Mesendoderm (in vitro differentiated cells): ENCODE data around the gene PCNT.

Experiments
- DNase-seq: peaks from one replicate; pipeline ENCODE4 v3.0.0; 2013
- H2AK5ac ChIP-seq: 2 replicates; pipeline ENCODE4 v1.6.1; 2013; ENCODE audit warnings: low read length, inconsistent platforms
- H2BK120ac ChIP-seq: 2 replicates; pipeline ENCODE4 v1.6.1; 2013; ENCODE audit warnings: low read depth, mild to moderate bottlenecking, low read length, moderate library complexity, mixed read lengths
- H2BK15ac ChIP-seq: replicated peaks from 2 replicates; pipeline ENCODE4 v1.6.1; 2013; ENCODE audit warnings: low read depth, mild to moderate bottlenecking, moderate library complexity
- H2BK5ac ChIP-seq: 2 replicates; pipeline ENCODE4 v1.6.1; 2013; ENCODE audit warnings: low read length, inconsistent platforms
- H3K18ac ChIP-seq: 2 replicates; pipeline ENCODE4 v1.6.1; 2013; ENCODE audit warnings: mild to moderate bottlenecking, low read length, mixed read lengths
- H3K23ac ChIP-seq: one replicate; pipeline ENCODE4 v1.6.1; 2013; ENCODE audit warnings: low read length
- H3K27ac ChIP-seq: 2 replicates; pipeline ENCODE4 v1.5.1; 2013; ENCODE audit warnings: low read depth, mild to moderate bottlenecking, inconsistent platforms, low read length, moderate library complexity
- H3K27me3 ChIP-seq: 2 replicates; pipeline ENCODE4 v1.6.1; 2013; ENCODE audit warnings: low read length, control low read depth, mild to moderate bottlenecking, inconsistent platforms; ENCODE audit not compliant: insufficient read depth, poor library complexity
- H3K36me3 ChIP-seq: 2 replicates; pipeline ENCODE4 v1.6.1; 2013; ENCODE audit warnings: low read length, inconsistent platforms; ENCODE audit not compliant: control insufficient read depth, insufficient read depth
- H3K4ac ChIP-seq: one replicate; pipeline ENCODE4 v1.6.1; 2013; ENCODE audit warnings: low read depth, mild to moderate bottlenecking, low read length, moderate library complexity
- H3K4me1 ChIP-seq: 2 replicates; pipeline ENCODE4 v1.6.1; 2013; ENCODE audit warnings: low read depth, low read length, inconsistent platforms; ENCODE audit not compliant: control insufficient read depth
- H3K4me2 ChIP-seq: 2 replicates; pipeline ENCODE4 v1.6.1; 2013; ENCODE audit warnings: low read length
- H3K4me3 ChIP-seq: 2 replicates; pipeline ENCODE4 v1.5.1; 2013; ENCODE audit warnings: mild to moderate bottlenecking, low read length
- H3K56ac ChIP-seq: one replicate; pipeline ENCODE4 v1.6.1; 2013; ENCODE audit warnings: low read length
- H3K79me1 ChIP-seq: 2 replicates; pipeline ENCODE4 v1.6.1; 2013; ENCODE audit warnings: low read length, inconsistent platforms
- H3K79me2 ChIP-seq: 2 replicates; pipeline ENCODE4 v1.6.1; 2013; ENCODE audit warnings: mild to moderate bottlenecking, low read length; ENCODE audit not compliant: control insufficient read depth, insufficient read depth
- H3K9ac ChIP-seq: 2 replicates; pipeline ENCODE4 v1.6.1; 2013; ENCODE audit warnings: low read length, inconsistent platforms
- H4K5ac ChIP-seq: one replicate; pipeline ENCODE4 v1.6.1; 2013; ENCODE audit warnings: low read length
- H4K8ac ChIP-seq: one replicate; pipeline ENCODE4 v1.6.1; 2013; ENCODE audit warnings: low read depth, mild to moderate bottlenecking, control low read depth, low read length, moderate library complexity
- WGBS: extraction: QIAGEN DNeasy Blood & Tissue Kit; methylation state at CpG from one replicate; pipeline ENCODE4 v1.1.7; 2013; ENCODE audit warnings: low lambda C conversion rate, missing lambda C conversion rate; ENCODE audit not compliant: insufficient coverage; ENCODE audit errors: extremely low coverage; 5-methylcytosine and 5-hydroxymethylcytosine counted together

PCNT gene

GRCh38 chr21:46416551-46416950 lies 92.6 kb downstream of the PCNT start:
- no peak overlapping the region for H3K56ac ChIP-seq
- WGBS = no CpG with 5 or more reads among the region's 20 CpGs

GRCh38 chr21:46418265-46418946 lies 94.5 kb downstream of the PCNT start:
- Histone ChIP-seq H3K27me3 (no peaks in the 10 kb centered on the region), H2AK5ac (no peak overlapping the region), H3K23ac (no peak overlapping the region), H3K4ac (no peak overlapping the region), H2BK5ac (no peak overlapping the region), H3K79me2 (no peaks in the 10 kb centered on the region), H3K4me3 (no peak overlapping the region), H4K8ac (no peak overlapping the region), H3K79me1 (no peaks in the 10 kb centered on the region), H3K4me2 (no peak overlapping the region), H2BK120ac (no peak overlapping the region), H3K18ac (no peak overlapping the region), H3K27ac (no peak overlapping the region), H3K9ac (no peak overlapping the region), H3K36me3 (peaks cover 11% of the 10 kb centered on the region), H3K4me1 (no peaks in the 10 kb centered on the region), H2BK15ac (no peak overlapping the region), H3K56ac (no peak overlapping the region), H4K5ac (no peak overlapping the region)
- WGBS = no CpG with 5 or more reads among the region's 25 CpGs
- DNase-seq = no peak

More at GRCh38 chr21:46416551-46416950, 92.6 kb downstream of the PCNT start:
- Histone ChIP-seq H3K79me2 (no peaks in the 10 kb centered on the region), H3K4me1 (no peaks in the 10 kb centered on the region), H3K36me3 (peaks cover 11% of the 10 kb centered on the region), H2BK5ac (no peak overlapping the region), H3K4me3 (no peak overlapping the region), H2AK5ac (no peak overlapping the region), H2BK15ac (no peak overlapping the region), H3K18ac (no peak overlapping the region), H3K9ac (no peak overlapping the region), H4K8ac (no peak overlapping the region), H3K23ac (no peak overlapping the region), H3K27me3 (no peaks in the 10 kb centered on the region), H3K27ac (no peak overlapping the region), H4K5ac (no peak overlapping the region), H2BK120ac (no peak overlapping the region), H3K4ac (no peak overlapping the region), H3K4me2 (no peak overlapping the region), H3K79me1 (no peaks in the 10 kb centered on the region)
- DNase-seq = no peak

GRCh38 chr21:46420241-46421190 lies 96.6 kb downstream of the PCNT start:
- Histone ChIP-seq H2BK15ac (no peak overlapping the region), H4K5ac (no peak overlapping the region), H3K18ac (no peak overlapping the region), H3K27ac (no peak overlapping the region), H3K4me3 (no peak overlapping the region), H3K79me2 (no peaks in the 10 kb centered on the region), H3K9ac (no peak overlapping the region), H2AK5ac (no peak overlapping the region), H3K36me3 (peaks cover 10% of the 10 kb centered on the region), H3K4ac (no peak overlapping the region), H3K79me1 (no peaks in the 10 kb centered on the region), H3K4me2 (no peak overlapping the region), H3K23ac (no peak overlapping the region), H3K4me1 (no peaks in the 10 kb centered on the region), H2BK120ac (no peak overlapping the region), H3K27me3 (no peaks in the 10 kb centered on the region), H2BK5ac (no peak overlapping the region), H3K56ac (no peak overlapping the region), H4K8ac (no peak overlapping the region)
- no CpG with 5 or more reads among the region's 16 CpGs for WGBS
- DNase-seq = no peak

GRCh38 chr21:46421191-46421750 lies 97.3 kb downstream of the PCNT start:
- no peak overlapping the region for H3K9ac ChIP-seq
- no peak overlapping the region for H3K56ac ChIP-seq
- H3K27me3 ChIP-seq = no peaks in the 10 kb centered on the region
- WGBS = no CpG with 5 or more reads among the region's 23 CpGs
- H4K5ac ChIP-seq = no peak overlapping the region
- no peak overlapping the region for H2BK5ac ChIP-seq
- no peak overlapping the region for H3K4me3 ChIP-seq
- H3K4me2 ChIP-seq = no peak overlapping the region
- DNase-seq = no peak
- H3K79me2 ChIP-seq = no peaks in the 10 kb centered on the region
- H3K27ac ChIP-seq = no peak overlapping the region
- no peak overlapping the region for H3K23ac ChIP-seq
- no peak overlapping the region for H3K18ac ChIP-seq
- H3K79me1 ChIP-seq = no peaks in the 10 kb centered on the region
- no peak overlapping the region for H3K4ac ChIP-seq
- H4K8ac ChIP-seq = no peak overlapping the region
- peaks cover 7% of the 10 kb centered on the region for H3K36me3 ChIP-seq
- no peaks in the 10 kb centered on the region for H3K4me1 ChIP-seq
- H2BK15ac ChIP-seq = no peak overlapping the region
- H2AK5ac ChIP-seq = no peak overlapping the region
- no peak overlapping the region for H2BK120ac ChIP-seq

- Histone ChIP-seq H3K27ac (no peak overlapping the region), H3K9ac (no peak overlapping the region), H3K4me3 (no peak overlapping the region), H2BK120ac (no peak overlapping the region), H3K4me1 (no peaks in the 10 kb centered on the region), H3K56ac (no peak overlapping the region), H3K79me1 (no peaks in the 10 kb centered on the region), H3K4me2 (no peak overlapping the region), H2AK5ac (no peak overlapping the region), H4K8ac (no peak overlapping the region), H2BK5ac (no peak overlapping the region), H3K18ac (no peak overlapping the region), H3K36me3 (peaks cover 3% of the 10 kb centered on the region), H3K4ac (no peak overlapping the region), H4K5ac (no peak overlapping the region), H3K79me2 (no peaks in the 10 kb centered on the region), H3K23ac (no peak overlapping the region), H3K27me3 (no peaks in the 10 kb centered on the region), H2BK15ac (no peak overlapping the region)
- no peak for DNase-seq
- WGBS = no CpG with 5 or more reads among the region's 35 CpGs
Measured at GRCh38 chr21:46421756-46422555, 98.0 kb downstream of the PCNT start.
